HG03575 (cell line): ENCODE measurements around the gene GALNT10.

Experiments
- ATAC-seq: cut with Tn5 transposase; IDR thresholded peaks from one replicate; pipeline ENCODE4 v1.9.1; 2021; ENCODE audit not compliant: unreplicated experiment, insufficient number of reproducible peaks, low FRiP score; ENCODE audit errors: extremely low read depth

The GALNT10 gene

GRCh38 chr5:154437281-154437965 lies 246.9 kb downstream of the GALNT10 start:
- no peak for ATAC-seq

- no peak for ATAC-seq
Measured at GRCh38 chr5:154440540-154440939, 250.0 kb downstream of the GALNT10 start.

GRCh38 chr5:154442801-154443200 lies 252.3 kb downstream of the GALNT10 start:
- no peak for ATAC-seq

- ATAC-seq: no peak
Measured at GRCh38 chr5:154444556-154445421, 254.3 kb downstream of the GALNT10 start.

- peak; percentile 72 for ATAC-seq
Measured at GRCh38 chr5:154445422-154446194, 255.1 kb downstream of the GALNT10 start, which contains the start of gene SAP30L. Gene SAP30L (plus strand): TSS chr5:154445997. CDS start chr5:154446605, 608 bp downstream.

GRCh38 chr5:154446195-154447088 lies 255.9 kb downstream of the GALNT10 start:
- ATAC-seq: no peak

- no peak for ATAC-seq
Measured at GRCh38 chr5:154447089-154447725, 256.7 kb downstream of the GALNT10 start.

GRCh38 chr5:154449786-154450185 lies 259.3 kb downstream of the GALNT10 start:
- ATAC-seq: no peak

- ATAC-seq: no peak
Measured at GRCh38 chr5:154451957-154452356, 261.4 kb downstream of the GALNT10 start.

GRCh38 chr5:154455585-154455984 lies 265.1 kb downstream of the GALNT10 start:
- ATAC-seq: no peak

GRCh38 chr5:154456540-154456939 lies 266.0 kb downstream of the GALNT10 start:
- no peak for ATAC-seq

- ATAC-seq: no peak
Measured at GRCh38 chr5:154459015-154459414, 268.5 kb downstream of the GALNT10 start.

- no peak for ATAC-seq
Measured at GRCh38 chr5:154460172-154460571, 269.6 kb downstream of the GALNT10 start.

- no peak for ATAC-seq
Measured at GRCh38 chr5:154461531-154461930, 271.0 kb downstream of the GALNT10 start.

- ATAC-seq: no peak
Measured at GRCh38 chr5:154464438-154464837, 273.9 kb downstream of the GALNT10 start.

GRCh38 chr5:154465169-154465568 lies 274.6 kb downstream of the GALNT10 start:
- ATAC-seq: no peak

GRCh38 chr5:154466147-154466546 lies 275.6 kb downstream of the GALNT10 start:
- no peak for ATAC-seq

GRCh38 chr5:154466671-154467070 lies 276.1 kb downstream of the GALNT10 start:
- ATAC-seq: no peak
